ENCODE measurements around the gene FBXL7.

The FBXL7 gene

DNA sequence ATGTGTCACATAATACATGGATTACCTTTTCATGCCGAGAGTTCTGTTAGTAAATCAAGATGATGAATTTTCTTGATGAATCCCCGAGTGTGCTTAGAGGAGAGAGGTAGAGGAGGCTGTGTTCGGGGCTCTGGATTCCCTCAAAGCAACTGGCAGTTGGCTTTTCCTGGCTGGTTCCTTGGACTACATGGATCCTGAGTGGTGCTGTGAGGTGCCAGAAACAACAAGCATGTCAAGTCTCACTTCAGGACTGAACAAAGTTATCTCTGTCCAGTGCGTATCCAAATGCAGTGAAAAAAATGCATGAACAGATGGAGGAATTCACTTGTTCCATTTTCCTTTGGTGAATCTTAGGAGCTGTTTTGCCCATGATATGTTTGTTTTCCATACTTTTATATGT, 231.7 kb downstream of the FBXL7 start:
- TF ChIP-seq TEAD4 (IDR thresholded peaks at IDR 0.05) (no peak), TCF12 (IDR thresholded peaks at IDR 0.05; ENCODE audit: low read depth) (no peak), YY1 (IDR thresholded peaks at IDR 0.05; ENCODE audit: low read depth) (no peak), CEBPB (IDR thresholded peaks at IDR 0.05) (no peak), EGR1 (IDR thresholded peaks at IDR 0.05) (no peak), TAF1 (IDR thresholded peaks at IDR 0.05; ENCODE audit: low read depth) (no peak), FOXM1 (IDR thresholded peaks at IDR 0.05; ENCODE audit: borderline replicate concordance, low read depth) (no peak), NFIC (IDR thresholded peaks at IDR 0.05) (no peak), EP300 (IDR thresholded peaks at IDR 0.05; ENCODE audit: borderline replicate concordance) (no peak), ZBTB7A (IDR thresholded peaks at IDR 0.05; ENCODE audit: low read depth) (no peak), RAD21 (IDR thresholded peaks at IDR 0.05; ENCODE audit: low read depth) (no peak), CREB1 (IDR thresholded peaks at IDR 0.05; ENCODE audit: low read depth) (no peak)
- TF ChIP-seq, protein P1, sequence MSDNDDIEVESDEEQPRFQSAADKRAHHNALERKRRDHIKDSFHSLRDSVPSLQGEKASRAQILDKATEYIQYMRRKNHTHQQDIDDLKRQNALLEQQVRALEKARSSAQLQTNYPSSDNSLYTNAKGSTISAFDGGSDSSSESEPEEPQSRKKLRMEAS (IDR thresholded peaks at IDR 0.05) = no peak
- TF ChIP-seq, protein P2, sequence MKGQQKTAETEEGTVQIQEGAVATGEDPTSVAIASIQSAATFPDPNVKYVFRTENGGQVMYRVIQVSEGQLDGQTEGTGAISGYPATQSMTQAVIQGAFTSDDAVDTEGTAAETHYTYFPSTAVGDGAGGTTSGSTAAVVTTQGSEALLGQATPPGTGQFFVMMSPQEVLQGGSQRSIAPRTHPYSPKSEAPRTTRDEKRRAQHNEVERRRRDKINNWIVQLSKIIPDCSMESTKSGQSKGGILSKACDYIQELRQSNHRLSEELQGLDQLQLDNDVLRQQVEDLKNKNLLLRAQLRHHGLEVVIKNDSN (IDR thresholded peaks at IDR 0.05) = no peak
- TF ChIP-seq, protein P3, sequence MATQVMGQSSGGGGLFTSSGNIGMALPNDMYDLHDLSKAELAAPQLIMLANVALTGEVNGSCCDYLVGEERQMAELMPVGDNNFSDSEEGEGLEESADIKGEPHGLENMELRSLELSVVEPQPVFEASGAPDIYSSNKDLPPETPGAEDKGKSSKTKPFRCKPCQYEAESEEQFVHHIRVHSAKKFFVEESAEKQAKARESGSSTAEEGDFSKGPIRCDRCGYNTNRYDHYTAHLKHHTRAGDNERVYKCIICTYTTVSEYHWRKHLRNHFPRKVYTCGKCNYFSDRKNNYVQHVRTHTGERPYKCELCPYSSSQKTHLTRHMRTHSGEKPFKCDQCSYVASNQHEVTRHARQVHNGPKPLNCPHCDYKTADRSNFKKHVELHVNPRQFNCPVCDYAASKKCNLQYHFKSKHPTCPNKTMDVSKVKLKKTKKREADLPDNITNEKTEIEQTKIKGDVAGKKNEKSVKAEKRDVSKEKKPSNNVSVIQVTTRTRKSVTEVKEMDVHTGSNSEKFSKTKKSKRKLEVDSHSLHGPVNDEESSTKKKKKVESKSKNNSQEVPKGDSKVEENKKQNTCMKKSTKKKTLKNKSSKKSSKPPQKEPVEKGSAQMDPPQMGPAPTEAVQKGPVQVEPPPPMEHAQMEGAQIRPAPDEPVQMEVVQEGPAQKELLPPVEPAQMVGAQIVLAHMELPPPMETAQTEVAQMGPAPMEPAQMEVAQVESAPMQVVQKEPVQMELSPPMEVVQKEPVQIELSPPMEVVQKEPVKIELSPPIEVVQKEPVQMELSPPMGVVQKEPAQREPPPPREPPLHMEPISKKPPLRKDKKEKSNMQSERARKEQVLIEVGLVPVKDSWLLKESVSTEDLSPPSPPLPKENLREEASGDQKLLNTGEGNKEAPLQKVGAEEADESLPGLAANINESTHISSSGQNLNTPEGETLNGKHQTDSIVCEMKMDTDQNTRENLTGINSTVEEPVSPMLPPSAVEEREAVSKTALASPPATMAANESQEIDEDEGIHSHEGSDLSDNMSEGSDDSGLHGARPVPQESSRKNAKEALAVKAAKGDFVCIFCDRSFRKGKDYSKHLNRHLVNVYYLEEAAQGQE (IDR thresholded peaks at IDR 0.05; ENCODE audit: low read depth) = no peak

DNA sequence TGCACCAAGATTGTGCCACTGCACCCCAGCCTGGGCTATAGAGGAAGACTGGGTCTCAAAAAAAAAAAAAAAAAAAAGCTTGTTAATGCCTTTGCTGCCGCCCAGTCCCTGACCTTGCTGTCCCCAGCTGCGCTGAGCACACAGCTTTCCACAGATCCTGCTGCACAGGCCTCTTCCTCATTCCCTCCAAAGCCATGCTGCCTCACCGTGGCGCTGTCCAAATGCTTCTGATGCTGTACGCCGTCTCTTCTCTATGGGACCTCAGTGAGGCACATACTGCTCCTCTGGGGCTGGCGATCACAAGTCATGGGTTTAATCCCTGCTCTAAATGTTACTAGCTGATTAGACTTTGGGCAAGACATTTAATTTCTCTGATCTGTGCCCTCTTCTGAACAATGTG, 234.1 kb downstream of the FBXL7 start:
- TF ChIP-seq CEBPB (IDR thresholded peaks at IDR 0.05) (no peak), TEAD4 (IDR thresholded peaks at IDR 0.05) (no peak), RAD21 (IDR thresholded peaks at IDR 0.05; ENCODE audit: low read depth) (no peak)

DNA sequence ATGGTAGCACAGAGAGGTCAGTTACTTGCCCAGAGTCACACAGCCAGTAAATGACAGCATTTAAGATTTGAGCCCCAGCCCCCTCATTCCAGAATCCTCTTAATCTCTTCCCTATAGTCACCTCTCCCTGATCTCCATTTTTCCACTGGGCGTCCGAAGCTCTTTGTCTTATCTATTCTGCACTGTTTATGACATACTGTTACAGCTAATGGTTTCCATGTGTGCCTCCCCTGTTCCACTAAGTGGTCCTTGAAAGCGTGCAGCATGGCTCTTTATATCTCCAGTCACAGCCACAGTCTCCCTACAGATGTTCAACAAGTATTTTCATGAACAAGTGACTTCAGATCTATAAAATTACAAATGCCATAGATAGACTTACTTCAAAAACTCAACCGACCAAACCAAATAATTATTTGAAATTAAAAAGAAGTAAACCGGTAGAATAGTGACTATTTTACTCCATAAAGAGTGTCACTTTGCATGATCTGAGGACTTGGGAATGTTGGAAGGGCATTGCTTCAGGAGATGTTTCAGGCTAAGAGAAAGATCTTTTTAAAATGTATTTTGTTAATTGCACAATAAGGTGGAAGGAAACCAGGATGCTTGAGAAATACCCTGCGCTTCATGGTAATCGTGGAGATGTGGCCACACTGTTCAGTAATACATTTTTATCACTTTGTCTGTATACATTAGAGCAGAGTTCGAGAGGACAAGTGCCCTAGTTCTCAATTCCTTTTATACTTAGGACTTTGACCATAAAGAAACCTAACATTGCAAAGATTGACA, 237.2 kb downstream of the FBXL7 start:
- no peak for TF ChIP-seq TCF12 (IDR thresholded peaks at IDR 0.05; ENCODE audit: low read depth)
- no peak for TF ChIP-seq CREB1 (IDR thresholded peaks at IDR 0.05; ENCODE audit: low read depth)
- TF ChIP-seq EP300 (IDR thresholded peaks at IDR 0.05; ENCODE audit: borderline replicate concordance) = no peak
- TF ChIP-seq YY1 (IDR thresholded peaks at IDR 0.05; ENCODE audit: low read depth) = no peak
- TF ChIP-seq TAF1 (IDR thresholded peaks at IDR 0.05; ENCODE audit: low read depth) = no peak
- TF ChIP-seq EGR1 (IDR thresholded peaks at IDR 0.05) = no peak

DNA sequence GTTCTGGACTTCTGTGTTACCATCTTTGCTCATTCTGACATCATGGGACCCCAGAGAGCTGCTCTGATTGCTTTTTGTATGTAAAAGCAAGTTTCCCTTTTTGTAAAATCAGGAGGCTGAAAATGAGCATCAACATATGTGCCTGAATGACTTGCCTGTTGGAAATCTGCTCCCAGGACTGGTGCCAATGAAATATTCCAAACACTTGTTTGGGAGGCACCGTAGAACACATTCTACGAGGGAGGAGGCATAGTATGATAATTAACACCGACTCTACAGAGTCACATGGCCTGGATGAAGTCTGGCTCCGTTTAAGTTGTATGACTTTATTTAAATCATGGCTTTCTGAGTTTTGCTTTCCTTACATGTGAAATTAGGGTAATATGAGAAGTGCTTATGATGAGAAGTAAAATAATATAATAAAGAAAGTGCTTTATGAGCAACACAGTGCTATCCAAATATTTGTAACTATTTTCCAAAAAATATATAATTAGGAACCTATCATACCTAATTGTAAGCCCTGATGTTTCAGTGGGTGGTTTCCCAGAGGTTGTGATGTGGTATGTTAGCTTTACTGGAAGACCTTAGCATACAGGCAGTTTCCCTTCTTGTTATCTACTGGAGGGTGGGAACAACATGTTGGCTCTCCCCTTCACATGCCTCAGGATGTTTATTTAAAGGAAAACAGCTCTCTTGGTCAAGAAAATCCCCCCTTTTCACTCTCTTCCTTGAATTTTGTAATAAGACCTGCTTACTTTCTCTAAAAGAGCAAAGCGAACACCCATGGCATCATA, 238.1 kb downstream of the FBXL7 start:
- TF ChIP-seq YY1 (IDR thresholded peaks at IDR 0.05; ENCODE audit: low read depth) = no peak
- no peak for TF ChIP-seq TEAD4 (IDR thresholded peaks at IDR 0.05)
- TF ChIP-seq TAF1 (IDR thresholded peaks at IDR 0.05; ENCODE audit: low read depth) = no peak
- no peak for TF ChIP-seq RAD21 (IDR thresholded peaks at IDR 0.05; ENCODE audit: low read depth)
- no peak for TF ChIP-seq FOXM1 (IDR thresholded peaks at IDR 0.05; ENCODE audit: borderline replicate concordance, low read depth)
- TF ChIP-seq NFIC (IDR thresholded peaks at IDR 0.05) = no peak
- no peak for TF ChIP-seq CREB1 (IDR thresholded peaks at IDR 0.05; ENCODE audit: low read depth)
- no peak for TF ChIP-seq CEBPB (IDR thresholded peaks at IDR 0.05)
- TF ChIP-seq TCF12 (IDR thresholded peaks at IDR 0.05; ENCODE audit: low read depth) = no peak
- no peak for TF ChIP-seq ZBTB7A (IDR thresholded peaks at IDR 0.05; ENCODE audit: low read depth)
- TF ChIP-seq, protein P2 (IDR thresholded peaks at IDR 0.05) = no peak
- TF ChIP-seq, protein P1 (IDR thresholded peaks at IDR 0.05) = no peak
- TF ChIP-seq, protein P3 (IDR thresholded peaks at IDR 0.05; ENCODE audit: low read depth) = no peak
- no peak for TF ChIP-seq EP300 (IDR thresholded peaks at IDR 0.05; ENCODE audit: borderline replicate concordance)

DNA sequence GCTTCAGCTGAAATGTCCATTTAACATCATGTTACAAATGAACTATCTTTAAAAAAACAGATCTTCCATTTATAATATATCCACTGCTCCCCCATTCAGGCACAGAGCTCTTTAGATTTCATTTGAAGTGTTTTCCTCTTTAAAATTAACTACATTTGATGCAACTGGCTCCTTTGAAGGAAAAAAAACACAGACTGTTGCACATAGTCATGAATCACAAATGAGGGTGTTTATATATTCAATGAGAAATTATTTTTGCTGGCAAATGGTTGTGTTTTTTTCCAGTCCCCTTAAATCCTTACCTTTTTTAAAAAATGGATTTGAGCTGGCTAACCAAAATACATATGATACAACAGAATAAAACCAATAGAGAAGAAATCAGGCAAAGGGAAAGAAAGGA, 240.4 kb downstream of the FBXL7 start:
- TF ChIP-seq FOXM1 (IDR thresholded peaks at IDR 0.05; ENCODE audit: borderline replicate concordance, low read depth) (no peak), TCF12 (IDR thresholded peaks at IDR 0.05; ENCODE audit: low read depth) (no peak)

Data from Ishikawa (cell line).